Measurements from ENCODE around the gene ARSG. TPM values are rescaled to one million over a fixed set of nuclear protein-coding genes. Genes with fewer than 3 reads are reported as not detected.

ARSG gene
- total and polyA plus RNA-seq, 2 of the 8 experiments (the other 6 are each of a cell fraction or from before 2014, with no cell fraction given), result 3.3 to 4.0 TPM

DNA sequence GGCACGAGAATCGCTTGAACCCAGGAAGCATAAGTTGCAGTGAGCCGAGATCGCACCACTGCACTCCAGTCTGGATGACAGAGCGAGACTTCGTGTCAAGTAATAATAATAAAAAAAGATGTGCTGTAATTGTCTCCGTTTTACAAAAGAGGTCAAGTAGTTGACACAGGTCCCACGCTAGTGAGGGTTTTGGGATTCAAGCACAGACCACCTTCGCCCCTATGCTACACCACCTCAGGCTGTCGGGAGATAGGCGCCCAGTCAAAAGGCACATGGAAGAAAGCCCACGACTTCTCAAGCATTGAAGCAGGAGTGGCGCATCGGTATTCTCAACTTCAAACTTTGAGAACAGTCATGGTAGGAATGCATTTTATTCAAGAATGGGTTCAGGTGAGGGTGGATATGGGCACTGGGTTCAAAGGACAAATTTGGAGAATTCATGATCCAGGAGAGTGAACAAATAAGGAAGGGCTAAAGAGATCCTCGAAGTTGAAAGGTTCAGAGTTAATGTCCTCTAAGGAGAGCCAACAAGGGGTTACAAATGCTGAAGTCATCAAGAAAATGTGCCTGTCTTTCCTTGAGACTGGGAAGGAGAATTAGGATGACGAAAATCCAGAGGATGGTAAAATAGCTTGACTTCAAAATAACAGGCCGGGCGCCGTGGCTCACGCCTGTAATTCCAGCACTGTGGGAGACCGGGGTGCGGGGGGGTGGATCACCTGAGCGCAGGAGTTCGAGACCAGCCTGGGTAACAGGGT lies 44.8 kb upstream of the ARSG start:
- DNase-seq (ENCODE audit: low read depth in 1 of 2, low spot score in 2 of 2), result peak in 1 of 2 experiments; percentile 51
- Histone ChIP-seq H2AFZ (ENCODE audit: low read length) (no peak overlapping the region), H3K36me3 (ENCODE audit: control insufficient read depth in 2 of 4, insufficient read depth in 4 of 4, low read length in 3 of 4) (peaks cover 0 to under 1% (median 0%) of the 10 kb centered on the region in 4 experiments; a peak in 3 of 8 replicates), H3K27me3 (replicated peaks in 1 of 4; ENCODE audit: control insufficient read depth in 3 of 4, extremely low read depth in 1 of 4, insufficient read depth in 3 of 4, low read length in 3 of 4) (no peaks in the 10 kb centered on the region), H3K4me1 (replicated peaks in 1 of 4; ENCODE audit: control insufficient read depth in 3 of 4, insufficient read depth in 4 of 4, low read length in 3 of 4) (no peaks in the 10 kb centered on the region; a peak in 2 of 7 replicates), H3K79me1 (ENCODE audit: low read depth, low read length) (no peaks in the 10 kb centered on the region), H3K4ac (replicated peaks; ENCODE audit: insufficient read length, low read depth, low read length) (no peak overlapping the region), H3K9me3 (ENCODE audit: insufficient read depth in 2 of 2, low read depth in 1 of 2, low read length in 1 of 2) (no peaks in the 10 kb centered on the region), H3K23ac (ENCODE audit: insufficient read length) (no peak overlapping the region), H3K23me2 (ENCODE audit: low read depth, low read length) (peaks cover 2% of the 10 kb centered on the region; the same call in 1 of the 2 replicates), H3K4me2 (ENCODE audit: insufficient read depth in 1 of 2, low read depth in 2 of 2, low read length in 2 of 2) (peak overlapping the region in 1 of 2 experiments; percentile 67; a peak in 1 of 4 replicates), H2BK12ac (ENCODE audit: low read depth, low read length) (no peak overlapping the region), H3K4me3 (ENCODE audit: extremely low read depth in 1 of 4, insufficient read depth in 2 of 4, low read depth in 3 of 4, low read length in 4 of 4) (peak overlapping the region in 1 of 4 experiments; percentile 76; a peak in 3 of 8 replicates), H4K8ac (ENCODE audit: extremely low read depth, insufficient read depth, low read length) (no peak overlapping the region), H2BK15ac (ENCODE audit: low read length) (no peak overlapping the region), H2AK5ac (ENCODE audit: low read depth, low read length) (no peak overlapping the region), H2BK120ac (replicated peaks; ENCODE audit: low read depth, low read length) (no peak overlapping the region), H3K9ac (replicated peaks in 1 of 4; ENCODE audit: extremely low read depth in 1 of 4, low read depth in 3 of 4, low read length in 3 of 4) (no peak overlapping the region), H3K79me2 (ENCODE audit: control insufficient read depth in 1 of 2, insufficient read depth in 2 of 2, low read length in 2 of 2) (no peaks in the 10 kb centered on the region), H4K20me1 (replicated peaks in 1 of 2; ENCODE audit: control insufficient read depth in 1 of 2, insufficient read depth in 2 of 2, low read length in 2 of 2) (no peaks in the 10 kb centered on the region), H3K18ac (ENCODE audit: extremely low read depth, low read length) (no peak overlapping the region), H3K56ac (replicated peaks; ENCODE audit: insufficient read length, low read depth, low read length) (no peak overlapping the region), H2BK5ac (ENCODE audit: low read depth, low read length) (no peak overlapping the region), H3K14ac (ENCODE audit: insufficient read length) (no peak overlapping the region), H4K91ac (replicated peaks; ENCODE audit: insufficient read length, low read length) (no peak overlapping the region), H3K27ac (ENCODE audit: low read depth, low read length) (no peak overlapping the region), H2BK20ac (ENCODE audit: low read length) (no peak overlapping the region), H4K5ac (ENCODE audit: insufficient read length, low read depth, low read length) (no peak overlapping the region)
- 91% methylated on average over 24 of the region's 24 CpGs; no CpG with 5 or more reads in 1 of the 2 experiments for WGBS, 2 experiments (ENCODE audit: extremely low coverage in 1 of 2, insufficient coverage in 1 of 2, insufficient read length in 1 of 2, insufficient replicate concordance in 2 of 2, low coverage in 1 of 2, low lambda C conversion rate in 2 of 2, missing lambda C conversion rate in 1 of 2)
- CTCF ChIA-PET (ENCODE audit: partially characterized antibody), result interaction anchor here (1.0 to 3.6 kb wide), 3 partner anchors 46 to 137 kb away, joined by 3 to 18 read pairs (median 5); no protein-coding TSS in a partner anchor
- POLR2A ChIA-PET (ENCODE audit: partially characterized antibody), result interaction anchor here (1.4 to 3.0 kb wide), 5 partner anchors 9 to 214 kb away, joined by 3 to 10 read pairs (median 5); partner anchors contain the start of gene WIPI1
- FAIRE-seq, result no peak
- TF ChIP-seq SUZ12 (IDR thresholded peaks at IDR 0.05; ENCODE audit: low read length) (no peak), BRCA1 (IDR thresholded peaks at IDR 0.05; ENCODE audit: low read depth, low read length) (no peak), ASH2L (IDR thresholded peaks at IDR 0.05; ENCODE audit: low read length) (no peak), KDM4A (IDR thresholded peaks at IDR 0.05; ENCODE audit: low read depth, low read length, severe bottlenecking) (no peak), PHF8 (conservative IDR thresholded peaks at IDR 0.05; ENCODE audit: low read depth, low read length) (no peak), SP2 (IDR thresholded peaks at IDR 0.05; ENCODE audit: low read length) (no peak), NANOG (IDR thresholded peaks at IDR 0.05; ENCODE audit: insufficient read depth, low read depth, low read length, poor library complexity, severe bottlenecking) (no peak), RXRA (IDR thresholded peaks at IDR 0.05; ENCODE audit: insufficient read depth, low read depth, low read length) (no peak), SIRT6 (IDR thresholded peaks at IDR 0.05; ENCODE audit: low read length) (no peak), TAF1 (IDR thresholded peaks at IDR 0.05; ENCODE audit: low read depth, low read length) (no peak), MAFK (IDR thresholded peaks at IDR 0.05; ENCODE audit: low read depth, low read length) (no peak)
- TF ChIP-seq, protein P1, sequence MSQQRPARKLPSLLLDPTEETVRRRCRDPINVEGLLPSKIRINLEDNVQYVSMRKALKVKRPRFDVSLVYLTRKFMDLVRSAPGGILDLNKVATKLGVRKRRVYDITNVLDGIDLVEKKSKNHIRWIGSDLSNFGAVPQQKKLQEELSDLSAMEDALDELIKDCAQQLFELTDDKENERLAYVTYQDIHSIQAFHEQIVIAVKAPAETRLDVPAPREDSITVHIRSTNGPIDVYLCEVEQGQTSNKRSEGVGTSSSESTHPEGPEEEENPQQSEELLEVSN (IDR thresholded peaks at IDR 0.05), result no peak

Measured in H1 (cell line).